OCI-LY1 (cell line): ENCODE data around the gene BRICD5.

Experiments used
- H2AFZ ChIP-seq: fragments of 200-600 bp; sonication (generic), shearing (Covaris generic); 2 replicates; pipeline ENCODE4 v1.6.0; 2014; ENCODE audit warnings: antibody characterized with exemption, mild to moderate bottlenecking, low read length
- H3F3A ChIP-seq: fragments of 200-600 bp; sonication (generic), shearing (Covaris generic); 2 replicates; pipeline ENCODE4 v1.6.0; 2014; ENCODE audit warnings: mild to moderate bottlenecking, antibody characterized with exemption, low read length, moderate library complexity; ENCODE audit not compliant: insufficient read depth
- H3K27ac ChIP-seq: fragments of 200-600 bp; sonication (generic); 2 replicates; pipeline ENCODE4 v1.5.1; 2014; ENCODE audit warnings: low read length, mixed run types, mild to moderate bottlenecking, low read depth; ENCODE audit not compliant: poor library complexity, severe bottlenecking
- H3K27me3 ChIP-seq: fragments of 200-600 bp; sonication (generic); 2 replicates; pipeline ENCODE4 v1.6.0; 2014; ENCODE audit warnings: antibody characterized with exemption, mild to moderate bottlenecking, low read length, moderate library complexity; ENCODE audit not compliant: insufficient read depth
- H3K36me3 ChIP-seq: fragments of 200-600 bp; sonication (generic); 2 replicates; pipeline ENCODE4 v1.6.1; 2014; ENCODE audit warnings: mild to moderate bottlenecking, antibody characterized with exemption, low read length, moderate library complexity, mixed read lengths; ENCODE audit not compliant: insufficient read depth
- H3K4me1 ChIP-seq: fragments of 200-600 bp; sonication (generic); 2 replicates; pipeline ENCODE4 v1.5.1; 2014; ENCODE audit warnings: mild to moderate bottlenecking, low read length, moderate library complexity; ENCODE audit not compliant: insufficient read depth, severe bottlenecking
- H3K4me2 ChIP-seq: fragments of 200-600 bp; sonication (generic), shearing (Covaris generic); 2 replicates; pipeline ENCODE4 v1.6.1; 2014; ENCODE audit warnings: low read length
- H3K4me3 ChIP-seq: fragments of 200-600 bp; sonication (generic); 2 replicates; pipeline ENCODE4 v1.5.1; 2014; ENCODE audit warnings: low read length, low read depth, mild to moderate bottlenecking, mixed read lengths; ENCODE audit not compliant: poor library complexity, severe bottlenecking
- H3K79me2 ChIP-seq: fragments of 200-600 bp; shearing (Covaris generic); 2 replicates; pipeline ENCODE4 v1.6.1; 2016; ENCODE audit warnings: mixed run types, low read length, mixed read lengths; ENCODE audit not compliant: insufficient read depth
- H3K9ac ChIP-seq: fragments of 200-600 bp; sonication (generic), shearing (Covaris generic); 2 replicates; pipeline ENCODE4 v1.6.1; 2014; ENCODE audit warnings: mild to moderate bottlenecking, low read length, mixed read lengths
- H3K9me2 ChIP-seq: fragments of 200-600 bp; sonication (generic), shearing (Covaris generic); 2 replicates; pipeline ENCODE4 v1.6.1; 2014; ENCODE audit warnings: low read depth, mild to moderate bottlenecking, low read length, mixed read lengths
- H3K9me3 ChIP-seq: fragments of 200-600 bp; shearing (Covaris generic); 2 replicates; pipeline ENCODE4 v1.6.1; 2014; ENCODE audit warnings: low read length, mixed read lengths
- H4K20me1 ChIP-seq: fragments of 200-600 bp; sonication (generic), shearing (Covaris generic); 2 replicates; pipeline ENCODE4 v1.6.0; 2016; ENCODE audit warnings: mild to moderate bottlenecking, low read length; ENCODE audit not compliant: insufficient read depth
- CTCF ChIP-seq: fragments of 200-600 bp; sonication (generic), shearing (Covaris generic); IDR thresholded peaks from 2 replicates; pipeline ENCODE4 v1.5.1; 2017; ENCODE audit warnings: mild to moderate bottlenecking, antibody characterized with exemption, low read length, moderate library complexity, mixed read lengths
- EZH2 ChIP-seq: fragments of 200-600 bp; sonication (generic), shearing (Covaris generic); IDR thresholded peaks from 2 replicates; pipeline ENCODE4 v1.8.0; 2017; ENCODE audit warnings: borderline replicate concordance, mixed run types, mild to moderate bottlenecking, antibody characterized with exemption, low read length, moderate library complexity, mixed read lengths

Gene BRICD5

GRCh38 chr16:2170587-2171435, 39.9 kb downstream of the BRICD5 start:
- H3K27ac ChIP-seq, result no peak overlapping the region
- H3K4me1 ChIP-seq, result no peaks in the 10 kb centered on the region
- no peaks in the 10 kb centered on the region for H4K20me1 ChIP-seq
- H3K4me3 ChIP-seq, result no peak overlapping the region
- no peaks in the 10 kb centered on the region for H3F3A ChIP-seq
- H3K9ac ChIP-seq, result no peak overlapping the region
- no peak overlapping the region for H2AFZ ChIP-seq
- peaks cover 54% of the 10 kb centered on the region for H3K36me3 ChIP-seq
- H3K27me3 ChIP-seq, result no peaks in the 10 kb centered on the region
- TF ChIP-seq CTCF (no peak), EZH2 (no peak)
- H3K9me2 ChIP-seq, result no peaks in the 10 kb centered on the region
- no peaks in the 10 kb centered on the region for H3K9me3 ChIP-seq
- H3K4me2 ChIP-seq, result no peak overlapping the region
- H3K79me2 ChIP-seq, result no peaks in the 10 kb centered on the region

GRCh38 chr16:2170080-2170479, 40.6 kb downstream of the BRICD5 start:
- Histone ChIP-seq H3K27me3 (no peaks in the 10 kb centered on the region), H3K9me3 (no peaks in the 10 kb centered on the region), H4K20me1 (no peaks in the 10 kb centered on the region), H3K9ac (no peak overlapping the region), H3F3A (no peaks in the 10 kb centered on the region), H3K79me2 (no peaks in the 10 kb centered on the region), H3K36me3 (peaks cover 50% of the 10 kb centered on the region), H2AFZ (no peak overlapping the region), H3K27ac (no peak overlapping the region), H3K9me2 (no peaks in the 10 kb centered on the region), H3K4me3 (no peak overlapping the region), H3K4me2 (no peak overlapping the region), H3K4me1 (no peaks in the 10 kb centered on the region)
- no peak for TF ChIP-seq CTCF
- no peak for TF ChIP-seq EZH2

- H3K4me3 ChIP-seq, result no peak overlapping the region
- no peak overlapping the region for H3K4me2 ChIP-seq
- H3F3A ChIP-seq, result no peaks in the 10 kb centered on the region
- H4K20me1 ChIP-seq, result no peaks in the 10 kb centered on the region
- no peaks in the 10 kb centered on the region for H3K79me2 ChIP-seq
- peaks cover 37% of the 10 kb centered on the region for H3K36me3 ChIP-seq
- H3K27ac ChIP-seq, result no peak overlapping the region
- TF ChIP-seq EZH2 (no peak), CTCF (no peak)
- H3K9me2 ChIP-seq, result no peaks in the 10 kb centered on the region
- no peaks in the 10 kb centered on the region for H3K4me1 ChIP-seq
- H3K9ac ChIP-seq, result no peak overlapping the region
- H3K27me3 ChIP-seq, result no peaks in the 10 kb centered on the region
- no peaks in the 10 kb centered on the region for H3K9me3 ChIP-seq
- no peak overlapping the region for H2AFZ ChIP-seq
These were observed 43.5 kb downstream of the BRICD5 start for GRCh38 chr16:2167068-2167638.
